Stomach (tissue), 9 donors: Measurements from ENCODE around the gene PRDM16. TPM values are rescaled to one million over a fixed set of nuclear protein-coding genes. Genes with fewer than 3 reads are reported as not detected.

ENCODE experiments used
- DNase-seq, 2 donors: peaks; one replicate each; pipeline versions ENCODE4 v3.0.0 to v3.0.0-alpha.2; 2013 to 2019
- H3K27ac ChIP-seq, 5 donors: fragments of 200-600 bp in 4 of 5; sonication (generic) in 4 of 5; one replicate each; pipeline ENCODE4 v1.5.1; 2013 to 2019; ENCODE audit warnings: mild to moderate bottlenecking in 1 of 5, moderate library complexity in 1 of 5
- H3K27me3 ChIP-seq, 3 donors: fragments of 200-600 bp; sonication (generic); one replicate each; pipeline ENCODE4 v1.5.1; 2017 to 2019; ENCODE audit warnings: mixed run types in 1 of 3
- H3K36me3 ChIP-seq, 4 donors: fragments of 200-600 bp; sonication (generic); 1 replicate in 3 of 4; 2 replicates in 1 of 4; pipeline ENCODE4 v1.5.1; 2016 to 2019
- H3K4me1 ChIP-seq, 4 donors: fragments of 200-600 bp; sonication (generic); one replicate each; pipeline ENCODE4 v1.5.1; 2016 to 2019
- H3K4me3 ChIP-seq, 4 donors: fragments of 200-600 bp; sonication (generic) in 3 of 4; one replicate each; pipeline ENCODE4 v1.5.1; 2016 to 2019; ENCODE audit warnings: mild to moderate bottlenecking in 1 of 4
- H3K9me3 ChIP-seq, 4 donors: fragments of 200-600 bp; sonication (generic); one replicate each; pipeline ENCODE4 v1.5.1; 2016 to 2019
- EP300 ChIP-seq: sonication (generic); formaldehyde crosslinking; IDR thresholded peaks from one replicate; pipeline ENCODE4 v1.6.1; 2017; ENCODE audit warnings: antibody characterized with exemption
- POLR2A ChIP-seq, 4 donors: fragments of 450-650 bp; IDR thresholded peaks; one replicate each; pipeline ENCODE4 v1.6.1; 2016; ENCODE audit warnings: antibody characterized with exemption in 4 of 4, control low read depth in 2 of 4, mild to moderate bottlenecking in 1 of 4, moderate library complexity in 1 of 4
- POLR2AphosphoS5 ChIP-seq, 3 donors: sonication (generic); formaldehyde crosslinking; IDR thresholded peaks; one replicate each; pipeline ENCODE4 v1.6.1; 2016; ENCODE audit warnings: antibody characterized with exemption in 3 of 3
- WGBS, 5 donors: extraction: QIAGEN DNeasy Blood & Tissue Kit in 3 of 5; methylation state at CpG; one replicate each; pipeline versions ENCODE4 v1.1.5 to v1.1.7; 2013 to 2018; 5-methylcytosine and 5-hydroxymethylcytosine counted together
- intact Hi-C: fragments of 100-400 bp; cut with DNase I; formaldehyde crosslinking; loops from one replicate; pipeline ENCODE4 v1.15.1; 2023; ENCODE audit warnings: low total_unique reads
- polyA plus RNA-seq, 3 donors: library from polyadenylated mRNA; stranded (reverse); fragments of 200-250 nt; gene quantifications; one replicate each; pipeline ENCODE4 v1.2.3, GENCODE V29; 2013
- total RNA-seq, 5 donors: library from RNA; depleted of rRNA; stranded (reverse); fragments of >200 nt; gene quantifications; one replicate each; pipeline versions ENCODE4 v1.1.0 to v1.2.3, GENCODE V29; 2014 to 2016
- TF ChIP-seq, protein P1 (sequence below), 7 experiments: fragments of 450-650 bp in 4 of 7; fragments of 200-600 bp in 3 of 7; sonication (generic) in 3 of 7; IDR thresholded peaks; one replicate each; pipeline ENCODE4 v1.5.1; 2016 to 2019; ENCODE audit warnings: antibody characterized with exemption in 7 of 7, control low read depth in 2 of 7, mild to moderate bottlenecking in 1 of 7
- donor health status: healthy with polysubstance abuse.
- donor health status: Bipolar disorder and iron deficiency.
- donor health status: healthy.

Gene PRDM16
- total and polyA plus RNA-seq, 8 donors: 0.29 to 222 (median 15.8) TPM

GRCh38 chr1:3120140-3120539 lies 51.1 kb downstream of the PRDM16 start:
- Histone ChIP-seq H3K36me3 (no peaks in the 10 kb centered on the region), H3K4me1 (peaks cover 14 to 49% (median 28%) of the 10 kb centered on the region in 4 donors), H3K27ac (peak overlapping the region in 1 of 5 donors; percentile 46), H3K27me3 (peaks cover 0 to 7% (median 0%) of the 10 kb centered on the region in 3 donors), H3K4me3 (no peak overlapping the region), H3K9me3 (no peaks in the 10 kb centered on the region)
- intact Hi-C loops: no loop called here
- TF ChIP-seq EP300: no peak
- TF ChIP-seq POLR2A (IDR thresholded peaks at IDR 0.05): no peak
- TF ChIP-seq POLR2AphosphoS5 (IDR thresholded peaks at IDR 0.05): no peak
- TF ChIP-seq, protein P1, sequence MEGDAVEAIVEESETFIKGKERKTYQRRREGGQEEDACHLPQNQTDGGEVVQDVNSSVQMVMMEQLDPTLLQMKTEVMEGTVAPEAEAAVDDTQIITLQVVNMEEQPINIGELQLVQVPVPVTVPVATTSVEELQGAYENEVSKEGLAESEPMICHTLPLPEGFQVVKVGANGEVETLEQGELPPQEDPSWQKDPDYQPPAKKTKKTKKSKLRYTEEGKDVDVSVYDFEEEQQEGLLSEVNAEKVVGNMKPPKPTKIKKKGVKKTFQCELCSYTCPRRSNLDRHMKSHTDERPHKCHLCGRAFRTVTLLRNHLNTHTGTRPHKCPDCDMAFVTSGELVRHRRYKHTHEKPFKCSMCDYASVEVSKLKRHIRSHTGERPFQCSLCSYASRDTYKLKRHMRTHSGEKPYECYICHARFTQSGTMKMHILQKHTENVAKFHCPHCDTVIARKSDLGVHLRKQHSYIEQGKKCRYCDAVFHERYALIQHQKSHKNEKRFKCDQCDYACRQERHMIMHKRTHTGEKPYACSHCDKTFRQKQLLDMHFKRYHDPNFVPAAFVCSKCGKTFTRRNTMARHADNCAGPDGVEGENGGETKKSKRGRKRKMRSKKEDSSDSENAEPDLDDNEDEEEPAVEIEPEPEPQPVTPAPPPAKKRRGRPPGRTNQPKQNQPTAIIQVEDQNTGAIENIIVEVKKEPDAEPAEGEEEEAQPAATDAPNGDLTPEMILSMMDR (IDR thresholded peaks at IDR 0.05): no peak
- no peak for DNase-seq
- 23 to 50% (median 32%) methylated on average over 15 to 17 of the region's 17 CpGs for WGBS, 5 donors

GRCh38 chr1:3120994-3121393 lies 52.0 kb downstream of the PRDM16 start:
- H3K36me3 ChIP-seq: no peaks in the 10 kb centered on the region
- peak overlapping the region in 3 of 5 donors; percentile 10 to 46 (median 42) for H3K27ac ChIP-seq
- TF ChIP-seq, protein P1 (IDR thresholded peaks at IDR 0.05): no peak
- TF ChIP-seq EP300 (no peak), POLR2A (IDR thresholded peaks at IDR 0.05) (no peak), POLR2AphosphoS5 (IDR thresholded peaks at IDR 0.05) (no peak)
- peaks cover 23 to 50% (median 28%) of the 10 kb centered on the region in 4 donors for H3K4me1 ChIP-seq
- H3K9me3 ChIP-seq: no peaks in the 10 kb centered on the region
- no peak overlapping the region for H3K4me3 ChIP-seq
- DNase-seq: no peak
- 77 to 85% (median 83%) methylated on average over 12 to 14 of the region's 14 CpGs for WGBS, 5 donors
- intact Hi-C loops: no loop called here
- no peaks in the 10 kb centered on the region for H3K27me3 ChIP-seq

DNA sequence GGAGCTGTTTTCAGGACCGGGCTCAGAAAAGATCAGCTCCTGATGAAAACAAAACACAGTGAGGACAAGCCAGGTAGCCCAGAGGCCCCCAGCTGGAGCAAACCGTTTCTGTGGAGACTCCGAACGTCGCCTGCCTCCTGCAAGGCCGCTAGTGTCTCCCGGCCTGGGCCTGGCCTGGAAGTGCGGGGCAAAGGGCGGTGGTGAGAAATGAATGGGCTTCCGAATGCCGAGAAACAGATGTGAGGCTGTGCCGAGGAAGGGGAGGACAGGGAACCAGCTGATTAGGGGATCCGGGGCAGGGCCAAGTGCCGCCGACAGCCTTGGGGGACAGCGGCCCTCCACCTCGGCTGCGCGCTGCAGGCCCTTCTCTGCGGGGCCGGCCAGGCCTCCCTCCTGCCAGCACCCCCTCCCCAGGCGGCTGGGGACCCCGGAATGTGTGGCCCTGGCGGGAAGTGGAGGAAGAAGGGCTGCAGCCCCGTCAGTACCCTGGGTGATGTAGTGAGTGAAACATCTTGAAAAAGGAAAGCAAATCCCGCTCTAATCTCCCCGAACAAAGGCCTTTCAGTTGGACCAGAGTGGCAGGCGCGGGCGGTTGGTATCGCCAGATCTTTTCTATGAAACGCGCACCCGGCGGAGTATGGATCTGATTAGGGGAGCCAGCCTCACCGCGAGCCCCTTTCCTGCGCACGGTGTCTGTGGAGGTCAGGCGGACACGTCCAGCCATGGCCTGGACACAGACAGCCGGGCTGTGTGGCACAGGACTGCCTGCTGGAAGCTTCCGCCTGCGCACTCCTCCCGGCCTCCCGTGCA lies 52.6 kb downstream of the PRDM16 start:
- WGBS, 5 donors: 69 to 83% (median 82%) methylated on average over 40 to 46 of the region's 46 CpGs

DNA sequence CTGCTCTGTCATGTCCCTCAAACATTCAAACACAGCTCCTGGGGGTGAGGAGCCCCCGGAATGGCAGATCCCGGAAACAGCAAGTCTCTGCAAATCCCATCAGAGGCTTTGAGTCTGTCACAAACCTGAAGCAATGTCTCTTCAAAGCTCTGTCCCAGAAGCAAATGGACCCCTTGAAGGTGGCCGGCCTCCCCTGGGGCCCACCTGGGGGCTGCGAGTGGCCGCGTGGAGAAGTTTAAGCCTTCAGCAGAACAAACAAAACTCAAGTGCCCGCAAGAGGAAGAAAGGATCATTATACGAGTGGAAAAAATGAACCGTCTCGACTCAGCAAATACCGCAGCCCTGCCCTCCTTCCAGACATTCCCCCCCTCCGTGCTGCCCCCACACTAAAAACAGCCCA lies 53.3 kb downstream of the PRDM16 start:
- Histone ChIP-seq H3K4me3 (no peak overlapping the region), H3K27me3 (no peaks in the 10 kb centered on the region), H3K27ac (peak overlapping the region in 1 of 5 donors; percentile 16), H3K36me3 (no peaks in the 10 kb centered on the region), H3K9me3 (no peaks in the 10 kb centered on the region), H3K4me1 (peaks cover 35 to 54% (median 42%) of the 10 kb centered on the region in 4 donors)
- no peak for DNase-seq
- WGBS, 5 donors: 80 to 89% (median 84%) methylated on average over 11 to 12 of the region's 12 CpGs
- intact Hi-C loops: no loop called here
- TF ChIP-seq POLR2A (IDR thresholded peaks at IDR 0.05): no peak
- no peak for TF ChIP-seq EP300
- TF ChIP-seq POLR2AphosphoS5 (IDR thresholded peaks at IDR 0.05): no peak
- TF ChIP-seq, protein P1 (IDR thresholded peaks at IDR 0.05): no peak

More for the DNA sequence above, 52.6 kb downstream of the PRDM16 start:
- Histone ChIP-seq H3K4me1 (peaks cover 29 to 50% (median 35%) of the 10 kb centered on the region in 4 donors), H3K9me3 (no peaks in the 10 kb centered on the region), H3K27me3 (no peaks in the 10 kb centered on the region), H3K4me3 (no peak overlapping the region), H3K36me3 (no peaks in the 10 kb centered on the region), H3K27ac (peak overlapping the region in 3 of 5 donors; percentile 10 to 42 (median 36))
- no peak for DNase-seq
- TF ChIP-seq, protein P1 (IDR thresholded peaks at IDR 0.05): no peak
- no peak for TF ChIP-seq POLR2A (IDR thresholded peaks at IDR 0.05)
- no peak for TF ChIP-seq POLR2AphosphoS5 (IDR thresholded peaks at IDR 0.05)
- no peak for TF ChIP-seq EP300
- intact Hi-C loops: no loop called here
